SU-DHL-6 (cell line): ENCODE results near the gene GFER.

Source experiments
- H2AFZ ChIP-seq: fragments of 200-600 bp; sonication (generic); 2 replicates; pipeline ENCODE4 v1.6.1; 2014; ENCODE audit warnings: low read depth, mild to moderate bottlenecking, moderate library complexity, mixed read lengths, antibody characterized with exemption, low read length; ENCODE audit not compliant: severe bottlenecking
- H3F3A ChIP-seq: fragments of 200-600 bp; shearing (Covaris generic); 2 replicates; pipeline ENCODE4 v1.6.0; 2016; ENCODE audit warnings: antibody characterized with exemption, mild to moderate bottlenecking; ENCODE audit not compliant: insufficient read depth
- H3K27ac ChIP-seq: fragments of 200-600 bp; sonication (generic); 2 replicates; pipeline ENCODE4 v1.5.1; 2016; ENCODE audit warnings: low read depth, mild to moderate bottlenecking, low read length, moderate library complexity, mixed read lengths
- H3K27me3 ChIP-seq: fragments of 200-600 bp; sonication (generic), shearing (Covaris generic); 2 replicates; pipeline ENCODE4 v1.6.0; 2014; ENCODE audit warnings: mild to moderate bottlenecking, low read length
- H3K36me3 ChIP-seq: fragments of 200-600 bp; sonication (generic); 2 replicates; pipeline ENCODE4 v1.6.1; 2014; ENCODE audit warnings: mild to moderate bottlenecking, low read length, mixed read lengths
- H3K4me2 ChIP-seq: fragments of 300-600, 200-600 bp; shearing (Covaris generic), sonication (generic); 2 replicates; pipeline ENCODE4 v1.6.0; 2014; ENCODE audit warnings: low read length, low read depth, mild to moderate bottlenecking; ENCODE audit not compliant: poor library complexity, severe bottlenecking
- H3K4me3 ChIP-seq: fragments of 200-600 bp; sonication (generic); 2 replicates; pipeline ENCODE4 v1.5.1; 2014; ENCODE audit warnings: antibody characterized with exemption, low read length, mild to moderate bottlenecking, mixed read lengths; ENCODE audit not compliant: insufficient read depth, poor library complexity, severe bottlenecking
- H3K79me2 ChIP-seq: fragments of 200-600 bp; sonication (generic); 2 replicates; pipeline ENCODE4 v1.6.1; 2014; ENCODE audit warnings: mild to moderate bottlenecking, low read length, moderate library complexity; ENCODE audit not compliant: insufficient read depth
- H3K9ac ChIP-seq: fragments of 200-600 bp; sonication (generic); 2 replicates; pipeline ENCODE4 v1.7.0; 2014; ENCODE audit warnings: mild to moderate bottlenecking, low read length
- H3K9me2 ChIP-seq: fragments of 200-600 bp; sonication (generic); replicated peaks from 2 replicates; pipeline ENCODE4 v1.6.1; 2014; ENCODE audit warnings: low read length; ENCODE audit not compliant: insufficient read depth
- H3K9me3 ChIP-seq: fragments of 200-600 bp; sonication (generic); 2 replicates; pipeline ENCODE4 v1.6.1; 2014; ENCODE audit warnings: low read length, mixed read lengths; ENCODE audit not compliant: insufficient read depth
- H4K20me1 ChIP-seq: fragments of 200-600 bp; sonication (generic); 2 replicates; pipeline ENCODE4 v1.6.1; 2014; ENCODE audit warnings: low read depth, mild to moderate bottlenecking, antibody characterized with exemption, low read length, moderate library complexity, mixed read lengths
- EZH2phosphoT487 ChIP-seq: fragments of 200-600 bp; sonication (generic), shearing (Covaris generic); conservative IDR thresholded peaks from 2 replicates; pipeline ENCODE4 v1.6.1; 2018; ENCODE audit warnings: mild to moderate bottlenecking, antibody characterized with exemption, low read length, moderate library complexity, mixed read lengths
- TF ChIP-seq, protein P1 (sequence below): fragments of 200-600 bp; sonication (generic); IDR thresholded peaks from one replicate; pipeline ENCODE4 v1.5.1; 2017; ENCODE audit warnings: antibody characterized with exemption, mild to moderate bottlenecking, low read length, moderate library complexity; ENCODE audit not compliant: insufficient read depth, poor library complexity, severe bottlenecking

Gene GFER

DNA sequence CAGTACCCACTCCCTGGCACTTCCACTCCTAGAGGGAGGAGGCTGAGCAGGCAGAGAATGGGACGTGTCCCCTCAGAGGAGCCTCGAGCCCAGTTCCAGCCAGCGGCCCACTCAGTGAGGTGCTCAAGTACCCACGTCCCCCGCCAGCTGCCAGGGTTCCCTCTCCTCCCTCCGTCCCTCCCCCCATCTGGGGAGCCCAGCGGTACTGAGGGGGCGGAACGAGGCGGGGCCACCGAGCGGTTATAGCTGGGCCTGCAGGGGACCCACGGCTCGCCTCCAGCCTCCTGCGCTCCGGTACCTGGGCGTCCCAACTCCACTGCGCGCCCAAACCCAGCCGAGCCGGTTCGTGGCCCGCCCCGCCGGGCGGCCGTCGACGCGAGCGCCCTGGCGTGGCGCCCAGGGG is 35.5 kb downstream of the GFER start, which contains the start of gene NPW:
Gene NPW (plus strand): TSS at position 268 of the 403 bp plus-strand sequence.
- no peak within 1 kb of the TSS for H3K9ac ChIP-seq
- H3F3A ChIP-seq: no peaks in the 10 kb centered on the region
- no peak within 1 kb of the TSS for H2AFZ ChIP-seq
- H3K4me2 ChIP-seq: no peak within 1 kb of the TSS
- no peaks in the 10 kb centered on the region for H3K9me3 ChIP-seq
- H3K4me3 ChIP-seq: no peak within 1 kb of the TSS
- H3K27me3 ChIP-seq: no peaks in the 10 kb centered on the region
- no peaks in the 10 kb centered on the region for H3K36me3 ChIP-seq
- H3K79me2 ChIP-seq: no peaks in the 10 kb centered on the region
- H3K9me2 ChIP-seq: no peaks in the 10 kb centered on the region
- H4K20me1 ChIP-seq: no peaks in the 10 kb centered on the region
- no peak within 1 kb of the TSS for H3K27ac ChIP-seq
- TF ChIP-seq EZH2phosphoT487: no peak
- TF ChIP-seq, protein P1, sequence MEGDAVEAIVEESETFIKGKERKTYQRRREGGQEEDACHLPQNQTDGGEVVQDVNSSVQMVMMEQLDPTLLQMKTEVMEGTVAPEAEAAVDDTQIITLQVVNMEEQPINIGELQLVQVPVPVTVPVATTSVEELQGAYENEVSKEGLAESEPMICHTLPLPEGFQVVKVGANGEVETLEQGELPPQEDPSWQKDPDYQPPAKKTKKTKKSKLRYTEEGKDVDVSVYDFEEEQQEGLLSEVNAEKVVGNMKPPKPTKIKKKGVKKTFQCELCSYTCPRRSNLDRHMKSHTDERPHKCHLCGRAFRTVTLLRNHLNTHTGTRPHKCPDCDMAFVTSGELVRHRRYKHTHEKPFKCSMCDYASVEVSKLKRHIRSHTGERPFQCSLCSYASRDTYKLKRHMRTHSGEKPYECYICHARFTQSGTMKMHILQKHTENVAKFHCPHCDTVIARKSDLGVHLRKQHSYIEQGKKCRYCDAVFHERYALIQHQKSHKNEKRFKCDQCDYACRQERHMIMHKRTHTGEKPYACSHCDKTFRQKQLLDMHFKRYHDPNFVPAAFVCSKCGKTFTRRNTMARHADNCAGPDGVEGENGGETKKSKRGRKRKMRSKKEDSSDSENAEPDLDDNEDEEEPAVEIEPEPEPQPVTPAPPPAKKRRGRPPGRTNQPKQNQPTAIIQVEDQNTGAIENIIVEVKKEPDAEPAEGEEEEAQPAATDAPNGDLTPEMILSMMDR: no peak

DNA sequence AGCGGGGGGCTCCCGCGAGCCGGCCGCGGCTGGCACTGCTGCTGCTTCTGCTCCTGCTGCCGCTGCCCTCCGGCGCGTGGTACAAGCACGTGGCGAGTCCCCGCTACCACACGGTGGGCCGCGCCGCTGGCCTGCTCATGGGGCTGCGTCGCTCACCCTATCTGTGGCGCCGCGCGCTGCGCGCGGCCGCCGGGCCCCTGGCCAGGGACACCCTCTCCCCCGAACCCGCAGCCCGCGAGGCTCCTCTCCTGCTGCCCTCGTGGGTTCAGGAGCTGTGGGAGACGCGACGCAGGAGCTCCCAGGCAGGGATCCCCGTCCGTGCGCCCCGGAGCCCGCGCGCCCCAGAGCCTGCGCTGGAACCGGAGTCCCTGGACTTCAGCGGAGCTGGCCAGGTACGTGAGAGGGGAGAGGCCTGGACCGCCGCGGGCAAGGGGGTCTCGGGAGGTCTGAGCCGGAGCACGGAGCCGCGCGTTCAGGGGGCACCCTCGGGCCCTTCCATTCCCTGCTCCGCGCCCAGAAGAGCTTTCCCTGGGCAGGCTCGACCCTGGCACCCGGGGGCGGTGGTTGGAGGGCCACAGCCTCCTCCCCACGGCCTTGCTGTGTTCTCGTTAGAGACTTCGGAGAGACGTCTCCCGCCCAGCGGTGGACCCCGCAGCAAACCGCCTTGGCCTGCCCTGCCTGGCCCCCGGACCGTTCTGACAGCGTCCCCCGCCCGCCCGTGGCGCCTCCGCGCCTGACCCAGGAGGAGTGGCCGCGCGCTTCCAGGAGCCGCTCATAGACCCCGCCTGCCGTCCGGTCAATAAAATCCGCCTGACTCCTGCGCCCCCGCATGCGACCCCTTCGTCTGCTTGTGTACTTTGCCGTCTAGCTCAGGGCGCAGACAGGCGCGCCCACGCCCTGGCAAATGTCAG is 36.2 kb downstream of the GFER start:
- Histone ChIP-seq H3K79me2 (no peaks in the 10 kb centered on the region), H3K27me3 (no peaks in the 10 kb centered on the region), H3K9me3 (no peaks in the 10 kb centered on the region), H3K4me2 (no peak overlapping the region), H3K9ac (no peak overlapping the region), H3K4me3 (no peak overlapping the region), H3F3A (no peaks in the 10 kb centered on the region), H3K36me3 (no peaks in the 10 kb centered on the region), H2AFZ (no peak overlapping the region), H3K27ac (no peak overlapping the region), H4K20me1 (no peaks in the 10 kb centered on the region), H3K9me2 (no peaks in the 10 kb centered on the region)
- no peak for TF ChIP-seq EZH2phosphoT487
- TF ChIP-seq, protein P1: no peak

DNA sequence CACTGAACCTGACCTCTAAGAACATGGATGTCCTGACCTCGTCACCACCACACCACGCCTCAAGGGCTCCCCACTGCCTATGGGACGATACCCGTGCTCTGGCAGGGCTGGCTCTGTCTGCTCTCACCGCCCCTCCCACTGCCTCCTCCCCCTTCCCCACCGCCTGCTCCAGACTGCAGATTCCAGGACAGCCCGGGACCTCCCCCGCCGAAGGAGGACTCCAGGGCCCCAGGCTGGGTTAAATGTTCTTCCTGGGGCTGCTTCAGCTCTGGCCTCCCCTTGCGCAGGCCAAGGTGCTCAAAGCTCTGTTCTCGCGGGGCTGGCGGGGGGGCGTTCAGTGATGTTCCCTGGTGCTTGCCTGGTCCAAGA is 38.7 kb downstream of the GFER start:
- peak overlapping the region; percentile 77 for H2AFZ ChIP-seq
- no peaks in the 10 kb centered on the region for H3K79me2 ChIP-seq
- H3K9me2 ChIP-seq: no peaks in the 10 kb centered on the region
- no peak overlapping the region for H3K27ac ChIP-seq
- H3K36me3 ChIP-seq: no peaks in the 10 kb centered on the region
- TF ChIP-seq, protein P1: no peak
- TF ChIP-seq EZH2phosphoT487: no peak
- no peak overlapping the region for H3K4me3 ChIP-seq
- H3F3A ChIP-seq: no peaks in the 10 kb centered on the region
- peak overlapping the region; percentile 36 for H3K9ac ChIP-seq
- no peaks in the 10 kb centered on the region for H4K20me1 ChIP-seq
- no peaks in the 10 kb centered on the region for H3K9me3 ChIP-seq
- no peaks in the 10 kb centered on the region for H3K27me3 ChIP-seq
- peak overlapping the region; percentile 36 for H3K4me2 ChIP-seq
